ENCODE data around the gene HIVEP3.

- TF ChIP-seq POLR2A (IDR thresholded peaks at IDR 0.05; ENCODE audit: insufficient read depth in 1 of 2, low read depth in 2 of 2, low read length in 2 of 2) (no peak), MAFK (conservative IDR thresholded peaks at IDR 0.05 in 1 of 2, IDR thresholded peaks at IDR 0.05 in 1 of 2; ENCODE audit: low read length in 2 of 2) (no peak), ZNF18 (CRISPR knock-in tag; IDR thresholded peaks at IDR 0.05; ENCODE audit: insufficient replicate concordance) (no peak), NBN (conservative IDR thresholded peaks at IDR 0.05) (no peak), CBX2 (IDR thresholded peaks at IDR 0.05; ENCODE audit: low read depth, low read length) (no peak), CBX2 (CRISPR knock-in tag; IDR thresholded peaks at IDR 0.05; ENCODE audit: low read depth) (no peak), HNRNPL (IDR thresholded peaks at IDR 0.05; ENCODE audit: low read depth, low read length) (no peak), HDAC6 (IDR thresholded peaks at IDR 0.05; ENCODE audit: low read depth, low read length) (no peak), SAFB2 (CRISPR knock-in tag; IDR thresholded peaks at IDR 0.05; ENCODE audit: borderline replicate concordance, low read depth) (no peak)
These were observed 155.9 kb downstream of the HIVEP3 start for GRCh38 chr1:41762777-41763176.

All from HepG2 (cell line).